AG04450 (cell line): ENCODE results near the gene CACNA1A. TPM values are rescaled to one million over a fixed set of nuclear protein-coding genes. Genes with fewer than 3 reads are reported as not detected.

Source experiments
- CTCF ChIA-PET: fragments of 300-600, 350-600 bp; formaldehyde crosslinking; extraction: SDS; loops from one replicate; lab custom pipeline; 2022; ENCODE audit warnings: antibody characterized with exemption, inconsistent platforms; lab: Charles Lee
- POLR2A ChIA-PET: fragments of 350-600 bp; formaldehyde crosslinking; extraction: SDS; loops from one replicate; lab custom pipeline; 2021; ENCODE audit warnings: antibody characterized with exemption, inconsistent platforms; lab: Yijun Ruan, JAX
- DNase-seq: peaks from one replicate; pipeline ENCODE4 v3.0.0-alpha.2; 2011; ENCODE audit warnings: low read depth, low spot score
- H3K27ac ChIP-seq: one replicate; pipeline ENCODE4 v1.5.1; 2012; ENCODE audit warnings: low read depth, low read length, control low read depth
- H3K27me3 ChIP-seq: one replicate; pipeline ENCODE4 v1.6.0; 2012; ENCODE audit warnings: low read length; ENCODE audit not compliant: control insufficient read depth, insufficient read depth
- H3K4me3 ChIP-seq: 2 replicates; pipeline ENCODE4 v1.5.1; 2011; ENCODE audit warnings: mild to moderate bottlenecking, low read depth, low read length, control low read depth
- H3K9me3 ChIP-seq: 2 replicates; pipeline ENCODE4 v1.5.1; 2012; ENCODE audit warnings: low read length; ENCODE audit not compliant: control insufficient read depth, insufficient read depth
- polyA plus RNA-seq: library from polyadenylated mRNA; depleted of rRNA; stranded (reverse); fragments of >200 nt; gene quantifications from 2 replicates; pipeline ENCODE4 v1.2.3, GENCODE V29; 2011
- TF ChIP-seq, protein P1 (sequence below): IDR thresholded peaks from 2 replicates; pipeline ENCODE4 v1.5.1; 2011; ENCODE audit warnings: low read depth, low read length, control low read depth, inconsistent platforms

CACNA1A gene
- polyA plus RNA-seq, 1 experiment: 12.2 TPM

DNA sequence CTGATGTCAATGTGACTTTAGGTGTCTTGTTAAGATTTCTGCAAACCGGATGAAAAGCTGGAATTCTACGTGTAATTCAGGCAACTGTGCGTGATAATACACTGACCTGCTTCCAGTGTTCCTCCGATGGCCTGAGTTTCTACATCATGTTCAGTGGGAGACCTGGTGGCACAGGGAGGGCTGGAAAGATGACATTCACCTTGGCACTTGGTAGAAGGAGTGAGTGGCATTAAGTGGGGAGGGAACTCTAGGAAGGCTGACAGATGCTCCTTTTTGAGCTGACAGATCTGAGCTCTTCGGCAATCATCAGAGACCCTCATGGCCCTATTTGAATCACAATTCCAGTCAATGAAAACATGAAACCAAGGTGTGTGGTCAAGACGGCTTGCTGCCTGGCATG is 4.0 kb downstream of the CACNA1A start:
- CTCF ChIA-PET: interaction anchor here (1.0 kb wide), 1 partner anchor 11 kb away, joined by 3 read pairs; no protein-coding TSS in a partner anchor
- no peak overlapping the region for H3K4me3 ChIP-seq
- POLR2A ChIA-PET: interaction anchor here (0.7 kb wide), 1 partner anchor 98 kb away, joined by 3 read pairs; no protein-coding TSS in a partner anchor
- H3K9me3 ChIP-seq: no peaks in the 10 kb centered on the region
- DNase-seq: no peak
- H3K27me3 ChIP-seq: peaks cover 6% of the 10 kb centered on the region
- no peak overlapping the region for H3K27ac ChIP-seq
- TF ChIP-seq, protein P1, sequence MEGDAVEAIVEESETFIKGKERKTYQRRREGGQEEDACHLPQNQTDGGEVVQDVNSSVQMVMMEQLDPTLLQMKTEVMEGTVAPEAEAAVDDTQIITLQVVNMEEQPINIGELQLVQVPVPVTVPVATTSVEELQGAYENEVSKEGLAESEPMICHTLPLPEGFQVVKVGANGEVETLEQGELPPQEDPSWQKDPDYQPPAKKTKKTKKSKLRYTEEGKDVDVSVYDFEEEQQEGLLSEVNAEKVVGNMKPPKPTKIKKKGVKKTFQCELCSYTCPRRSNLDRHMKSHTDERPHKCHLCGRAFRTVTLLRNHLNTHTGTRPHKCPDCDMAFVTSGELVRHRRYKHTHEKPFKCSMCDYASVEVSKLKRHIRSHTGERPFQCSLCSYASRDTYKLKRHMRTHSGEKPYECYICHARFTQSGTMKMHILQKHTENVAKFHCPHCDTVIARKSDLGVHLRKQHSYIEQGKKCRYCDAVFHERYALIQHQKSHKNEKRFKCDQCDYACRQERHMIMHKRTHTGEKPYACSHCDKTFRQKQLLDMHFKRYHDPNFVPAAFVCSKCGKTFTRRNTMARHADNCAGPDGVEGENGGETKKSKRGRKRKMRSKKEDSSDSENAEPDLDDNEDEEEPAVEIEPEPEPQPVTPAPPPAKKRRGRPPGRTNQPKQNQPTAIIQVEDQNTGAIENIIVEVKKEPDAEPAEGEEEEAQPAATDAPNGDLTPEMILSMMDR: no peak

DNA sequence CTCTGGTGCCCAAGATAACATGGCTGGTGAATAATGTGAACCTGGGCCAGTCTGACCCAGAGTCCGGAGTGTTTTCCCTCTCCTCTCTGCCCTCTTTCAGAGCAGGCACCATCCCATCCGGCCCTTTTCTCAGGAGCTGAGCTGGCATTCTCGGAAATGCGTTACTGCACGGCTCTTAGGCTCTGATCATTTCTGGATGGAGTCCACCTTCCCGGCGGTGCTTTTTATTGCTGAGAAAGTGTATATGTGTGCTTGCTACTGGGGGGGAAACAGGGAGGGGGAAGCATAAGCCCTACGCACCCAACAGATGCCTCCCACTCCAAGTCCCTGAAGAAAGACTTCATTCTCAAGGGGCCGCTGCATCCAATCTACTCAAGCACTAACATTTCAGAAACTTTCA is 6.6 kb downstream of the CACNA1A start:
- DNase-seq: no peak
- Histone ChIP-seq H3K9me3 (no peaks in the 10 kb centered on the region), H3K27ac (no peak overlapping the region), H3K4me3 (no peak overlapping the region), H3K27me3 (no peaks in the 10 kb centered on the region)
- ChIA-PET CTCF (no interaction called here), POLR2A (no interaction called here)
- TF ChIP-seq, protein P1: no peak

- POLR2A ChIA-PET: no interaction called here
- H3K27ac ChIP-seq: no peak overlapping the region
- no peak overlapping the region for H3K4me3 ChIP-seq
- TF ChIP-seq, protein P1: no peak
- H3K27me3 ChIP-seq: no peaks in the 10 kb centered on the region
- no peak for DNase-seq
- CTCF ChIA-PET: no interaction called here
- H3K9me3 ChIP-seq: no peaks in the 10 kb centered on the region
These were observed 12.6 kb downstream of the CACNA1A start for GRCh38 chr19:13493516-13494310.

DNA sequence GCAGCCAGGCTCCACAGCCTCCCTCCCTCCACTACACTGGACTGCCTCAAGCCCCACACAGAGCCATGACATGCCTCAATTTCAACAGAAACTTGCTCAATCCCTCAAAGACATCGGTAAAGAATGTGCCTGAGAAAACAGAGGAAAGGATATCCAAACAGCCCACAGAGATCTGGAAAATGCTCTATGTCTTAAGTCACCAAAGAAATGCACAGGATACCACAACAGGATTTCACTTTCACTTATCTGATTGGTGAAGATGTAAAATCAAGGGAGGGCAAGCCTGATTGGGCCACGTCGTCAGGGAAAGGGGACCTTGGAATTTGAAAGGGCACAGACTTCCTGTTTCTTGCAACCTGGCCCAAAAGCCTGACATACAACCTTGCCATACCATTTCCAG is 14.2 kb downstream of the CACNA1A start:
- ChIA-PET CTCF (no interaction called here), POLR2A (no interaction called here)
- no peaks in the 10 kb centered on the region for H3K9me3 ChIP-seq
- peak overlapping the region; percentile 87 for H3K27ac ChIP-seq
- peak; percentile 86 for DNase-seq
- TF ChIP-seq, protein P1: no peak
- H3K27me3 ChIP-seq: no peaks in the 10 kb centered on the region
- no peak overlapping the region; the same call in 1 of the 2 replicates for H3K4me3 ChIP-seq

DNA sequence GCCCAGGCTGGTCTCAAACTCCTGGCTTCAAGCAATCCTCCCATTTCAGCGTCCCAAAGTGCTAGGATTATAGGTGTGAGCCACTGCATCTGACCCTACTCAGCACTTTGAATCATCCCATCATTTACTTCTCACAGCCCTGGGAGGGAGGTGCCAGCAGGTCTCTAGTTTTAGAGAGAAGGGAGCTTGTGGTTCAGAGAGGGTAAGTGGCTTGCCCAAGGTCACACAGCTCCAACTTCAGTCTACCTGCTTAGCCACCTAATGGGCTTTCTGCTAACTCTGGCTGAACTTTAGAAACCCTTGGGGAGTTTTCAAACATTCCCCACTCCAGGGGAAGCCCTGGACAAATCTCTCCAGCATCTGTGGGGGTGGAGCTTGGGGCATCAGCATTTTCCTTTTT is 18.3 kb downstream of the CACNA1A start:
- TF ChIP-seq, protein P1: no peak
- ChIA-PET CTCF (interaction anchor here (0.7 kb wide), 1 partner anchor 102 kb away, joined by 4 read pairs; no protein-coding TSS in a partner anchor), POLR2A (no interaction called here)
- Histone ChIP-seq H3K9me3 (no peaks in the 10 kb centered on the region; the same call in 1 of the 2 replicates), H3K27ac (no peak overlapping the region), H3K27me3 (no peaks in the 10 kb centered on the region), H3K4me3 (no peak overlapping the region)
- no peak for DNase-seq
